HG03097 (cell line): ENCODE results near the gene GPR161.

Source experiments
- ATAC-seq: cut with Tn5 transposase; IDR thresholded peaks from one replicate; pipeline ENCODE4 v1.9.1; 2021; ENCODE audit not compliant: unreplicated experiment, low FRiP score

The GPR161 gene

GRCh38 chr1:168112673-168113305 lies 23.9 kb downstream of the GPR161 start:
- ATAC-seq = no peak

GRCh38 chr1:168110896-168111545 lies 25.7 kb downstream of the GPR161 start:
- no peak for ATAC-seq

GRCh38 chr1:168106274-168106673 lies 30.5 kb downstream of the GPR161 start:
- ATAC-seq = no peak

- no peak for ATAC-seq
Measured at GRCh38 chr1:168105846-168106245, 30.9 kb downstream of the GPR161 start.

DNA sequence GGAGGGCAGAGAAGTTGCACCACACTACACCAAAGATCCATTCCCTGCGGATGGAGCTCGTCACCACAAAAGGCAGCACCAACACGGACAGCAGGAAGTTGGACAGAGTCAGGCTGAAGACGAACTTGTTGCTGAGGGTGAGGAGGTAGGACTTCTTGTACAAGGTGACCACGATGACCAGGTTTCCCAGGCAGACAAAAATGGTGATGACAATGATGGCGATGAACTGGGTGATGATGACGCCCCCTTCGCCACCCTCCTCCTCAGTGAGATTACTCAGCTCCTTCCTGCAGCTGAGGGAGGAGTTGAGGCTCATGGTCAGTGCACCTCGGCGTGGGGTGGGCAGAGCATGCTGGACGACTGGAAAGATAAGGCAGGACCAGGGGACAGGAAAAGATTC lies 32.2 kb downstream of the GPR161 start:
- ATAC-seq = no peak

DNA sequence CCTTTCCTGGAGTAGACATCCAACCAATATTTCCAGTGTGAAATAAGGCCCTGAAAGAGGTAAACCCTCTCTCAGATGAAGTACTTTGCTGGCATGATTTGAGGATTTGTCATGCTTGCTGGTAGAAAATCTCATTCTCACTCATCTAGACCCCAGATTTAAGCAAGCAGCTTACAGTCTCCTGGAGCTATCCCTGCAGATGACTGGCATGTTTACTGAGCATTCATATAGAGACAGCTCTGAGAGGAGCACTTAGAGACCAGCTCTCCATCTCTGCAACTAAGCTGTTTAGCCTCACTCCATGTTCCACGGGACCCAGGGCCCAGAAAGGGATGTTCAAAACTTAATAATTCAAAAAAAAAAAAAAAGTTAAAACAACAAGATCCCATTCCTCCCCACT lies 34.2 kb downstream of the GPR161 start:
- no peak for ATAC-seq

DNA sequence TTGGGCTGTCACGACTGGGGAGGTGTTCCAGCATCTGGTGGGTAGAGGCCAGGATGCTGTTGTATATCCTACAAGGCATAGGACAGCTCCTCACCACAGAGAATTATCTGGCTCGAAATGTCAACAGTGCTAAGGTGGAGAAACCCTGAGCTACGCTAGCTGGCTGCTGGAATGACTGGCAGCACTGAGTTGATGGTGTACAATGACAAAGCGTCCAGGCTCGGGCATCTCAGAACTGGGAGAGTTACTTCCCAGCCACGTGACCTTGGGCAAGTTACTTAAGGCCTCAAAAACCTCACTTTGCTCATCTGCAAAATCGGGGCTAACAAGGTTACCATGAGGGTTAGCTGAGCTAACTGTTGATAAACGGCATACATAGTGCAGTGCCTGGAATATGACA lies 35.4 kb downstream of the GPR161 start:
- no peak for ATAC-seq

GRCh38 chr1:168100315-168101002 lies 36.3 kb downstream of the GPR161 start:
- ATAC-seq = no peak

- ATAC-seq = no peak
Measured at GRCh38 chr1:168099337-168099801, 37.4 kb downstream of the GPR161 start.

DNA sequence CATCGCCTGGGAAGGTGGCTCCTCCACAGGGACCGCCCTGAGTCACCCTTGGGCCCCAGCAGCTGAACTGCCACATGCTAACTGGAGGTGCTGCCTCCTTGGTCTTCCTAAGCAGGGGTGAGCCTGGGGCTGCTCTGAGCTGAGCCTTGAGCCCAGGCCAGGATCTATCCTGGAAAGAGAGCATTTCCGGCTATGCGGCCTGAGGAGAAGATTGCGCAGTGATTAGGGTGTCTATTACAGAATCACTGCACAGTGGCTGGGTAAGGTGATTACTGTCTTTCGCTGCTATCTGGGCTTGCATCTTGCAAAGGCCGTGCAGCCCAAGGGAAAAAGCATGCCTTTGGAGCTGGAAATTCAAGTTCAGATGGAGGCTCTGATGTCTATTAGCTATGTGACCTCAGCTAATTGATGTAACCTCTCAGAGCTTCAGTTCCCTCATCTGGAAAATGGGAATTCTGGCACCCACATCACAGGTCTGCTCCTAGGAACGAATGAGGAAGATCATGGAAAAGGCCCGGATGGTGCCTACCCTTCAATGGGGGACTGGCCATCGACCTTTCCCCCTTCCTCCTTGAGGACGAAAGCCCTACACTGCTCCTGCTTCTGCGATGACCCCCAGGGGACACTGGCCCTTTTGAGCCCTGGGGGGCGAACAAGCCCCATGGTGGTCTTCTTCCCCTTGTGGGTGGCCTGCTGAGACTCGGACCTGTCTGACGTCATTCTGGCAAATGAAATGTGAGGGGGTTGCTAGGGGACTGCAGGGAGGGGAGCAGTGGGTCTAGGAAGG lies 38.0 kb downstream of the GPR161 start:
- ATAC-seq = no peak

DNA sequence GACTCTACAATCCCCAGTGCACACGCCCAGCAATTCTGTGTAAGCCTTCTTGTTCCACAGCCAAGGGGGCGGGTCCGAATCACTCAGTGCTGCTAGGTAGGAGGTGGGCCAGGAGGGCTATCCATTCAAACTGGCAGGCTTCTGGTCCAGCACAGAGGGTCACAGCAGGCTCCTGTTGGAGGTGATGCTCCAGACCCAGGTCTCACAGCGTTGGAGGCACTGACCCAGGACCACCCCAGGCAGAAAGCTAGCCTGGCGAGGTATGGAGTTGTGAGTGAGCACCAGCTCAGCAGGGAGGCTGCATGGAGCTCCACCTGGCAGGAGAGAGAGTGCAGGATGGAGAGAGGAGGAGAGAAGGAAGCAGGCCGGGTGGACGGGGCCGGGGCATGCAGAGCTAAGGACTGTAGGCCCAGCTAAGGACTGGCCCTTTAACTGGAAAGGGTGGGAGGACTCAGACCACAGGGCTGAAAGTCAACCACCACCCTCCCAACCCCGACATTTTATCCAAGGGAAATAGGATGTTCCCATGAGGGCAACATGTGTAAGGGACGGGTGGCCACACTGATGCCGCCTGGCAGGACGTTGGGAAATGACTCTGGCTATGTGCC lies 38.7 kb downstream of the GPR161 start:
- ATAC-seq = no peak

GRCh38 chr1:168096296-168097165 lies 40.2 kb downstream of the GPR161 start:
- ATAC-seq = no peak

GRCh38 chr1:168095476-168095875 lies 41.3 kb downstream of the GPR161 start:
- no peak for ATAC-seq

- no peak for ATAC-seq
Measured at GRCh38 chr1:168093616-168094015, 43.1 kb downstream of the GPR161 start.

DNA sequence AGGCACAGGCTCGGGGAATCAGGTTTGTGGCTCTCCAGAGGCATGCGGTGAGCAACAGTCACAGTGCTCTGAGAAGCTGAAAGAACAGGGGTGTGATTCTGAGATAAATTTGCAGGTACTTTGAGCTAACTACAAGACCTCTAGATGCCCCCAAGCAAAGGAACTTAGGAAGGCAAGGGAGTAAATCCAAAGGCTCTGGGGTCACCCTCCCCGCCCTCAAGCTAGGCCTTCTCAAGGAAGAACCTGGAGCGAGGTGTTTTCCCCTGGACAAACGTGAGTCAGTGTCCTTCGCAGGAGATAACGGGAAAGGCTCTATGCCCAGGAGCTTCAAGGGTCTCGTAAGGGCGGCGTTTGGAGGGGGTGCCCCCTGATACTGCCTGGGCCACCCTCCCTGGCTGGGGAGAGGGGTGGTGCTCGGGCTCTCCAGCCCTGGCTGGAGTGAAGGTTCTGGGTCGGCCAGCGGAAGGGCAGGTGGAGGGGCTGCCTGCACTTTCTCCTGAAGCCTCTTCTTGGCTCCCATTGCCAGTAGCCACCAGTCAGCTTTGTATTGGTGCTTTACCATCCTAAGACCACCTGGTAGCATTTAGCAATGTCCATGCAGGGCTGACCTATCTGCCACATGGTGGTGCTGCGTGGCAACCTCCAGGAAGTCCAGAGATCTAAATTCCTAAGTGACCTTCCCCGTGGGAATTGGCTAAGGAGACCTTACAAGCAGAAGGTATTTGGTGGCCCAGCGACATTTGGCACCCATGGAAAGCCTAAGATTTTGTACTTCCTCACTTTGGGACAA lies 44.0 kb downstream of the GPR161 start:
- ATAC-seq = no peak

DNA sequence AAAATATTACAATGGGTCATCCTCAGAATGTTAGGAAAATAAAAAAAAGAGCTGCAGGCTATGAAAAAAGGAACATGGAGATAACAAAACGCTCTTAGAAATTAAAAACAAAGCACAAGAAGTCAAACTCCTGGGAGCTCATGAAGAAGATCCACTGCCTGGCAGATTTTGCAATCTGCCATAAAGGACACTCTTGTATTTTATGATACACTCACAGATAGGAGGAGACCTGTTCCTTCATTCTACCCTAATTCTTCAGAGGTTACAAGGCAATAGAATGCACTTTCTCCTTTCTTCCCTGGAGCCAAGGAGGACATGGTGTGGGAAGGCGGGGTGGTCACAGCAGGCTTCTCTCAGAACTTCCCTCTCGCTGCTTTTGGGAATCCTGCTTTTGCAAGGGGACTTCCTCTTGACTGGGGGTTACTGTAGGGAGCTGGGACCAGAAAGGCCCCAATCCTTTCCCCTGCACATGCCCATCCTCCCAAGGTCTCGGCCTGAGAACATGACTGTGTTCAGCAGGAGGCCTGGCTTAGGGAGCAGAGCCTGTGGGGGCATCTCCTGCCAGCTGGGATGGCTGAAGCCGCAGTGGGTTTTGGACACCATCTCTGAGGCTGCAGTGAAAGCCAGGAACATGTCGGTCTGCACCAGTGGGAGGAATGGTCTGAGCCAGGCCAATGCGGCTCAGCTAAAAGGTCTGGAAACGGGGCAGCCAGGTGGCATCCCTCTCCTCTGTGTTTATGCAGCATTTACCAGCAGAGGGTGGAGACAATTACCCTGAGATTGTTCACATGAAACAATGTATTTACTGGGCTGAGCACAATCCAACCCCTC lies 44.8 kb downstream of the GPR161 start:
- ATAC-seq = no peak

DNA sequence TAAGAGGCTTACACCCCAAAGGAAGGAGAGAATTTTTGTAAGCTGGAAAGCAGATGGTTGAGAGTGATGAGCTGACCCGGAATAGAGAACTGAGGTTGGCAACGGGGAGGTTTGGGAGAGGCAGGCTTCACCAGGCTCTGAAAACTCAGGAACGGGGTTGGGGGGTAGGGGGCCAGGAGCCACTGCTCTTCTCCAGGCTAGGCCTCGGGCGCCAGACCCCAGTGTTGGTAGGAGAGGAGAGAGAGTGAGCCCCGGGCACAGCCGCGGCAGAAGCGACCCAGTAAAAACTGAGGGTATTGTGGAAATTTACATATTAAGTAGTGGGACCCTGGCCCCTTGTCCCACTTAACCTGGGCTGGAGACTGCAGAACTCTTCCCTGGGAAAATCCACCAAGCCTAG lies 45.7 kb downstream of the GPR161 start:
- no peak for ATAC-seq

DNA sequence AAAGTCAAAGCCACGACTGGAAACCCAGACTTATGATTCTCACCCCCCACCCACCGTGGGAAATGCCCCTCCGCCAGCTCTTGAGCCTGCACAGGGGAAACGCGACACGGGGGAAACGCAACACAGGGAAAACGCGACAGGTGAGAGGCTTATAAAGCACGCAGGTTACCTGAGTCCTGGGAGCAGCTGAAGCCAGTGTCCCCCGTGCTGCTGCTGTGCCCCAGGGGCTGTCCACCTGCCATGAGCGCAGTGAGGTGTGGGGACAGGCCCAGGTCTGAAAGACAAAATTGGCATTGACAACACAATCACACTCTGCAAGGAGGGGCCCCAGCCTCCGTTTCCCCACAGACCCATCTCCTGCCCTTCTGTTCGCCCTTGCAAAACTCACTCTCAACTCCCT lies 46.3 kb downstream of the GPR161 start:
- no peak for ATAC-seq
